Measurements from ENCODE around the gene C5orf34.
"Not testable (repeated sequence)": the region's sequence is repeated elsewhere in the genome, so short reads cannot be mapped to it uniquely, and the experiment has no call there.

The C5orf34 gene

DNA sequence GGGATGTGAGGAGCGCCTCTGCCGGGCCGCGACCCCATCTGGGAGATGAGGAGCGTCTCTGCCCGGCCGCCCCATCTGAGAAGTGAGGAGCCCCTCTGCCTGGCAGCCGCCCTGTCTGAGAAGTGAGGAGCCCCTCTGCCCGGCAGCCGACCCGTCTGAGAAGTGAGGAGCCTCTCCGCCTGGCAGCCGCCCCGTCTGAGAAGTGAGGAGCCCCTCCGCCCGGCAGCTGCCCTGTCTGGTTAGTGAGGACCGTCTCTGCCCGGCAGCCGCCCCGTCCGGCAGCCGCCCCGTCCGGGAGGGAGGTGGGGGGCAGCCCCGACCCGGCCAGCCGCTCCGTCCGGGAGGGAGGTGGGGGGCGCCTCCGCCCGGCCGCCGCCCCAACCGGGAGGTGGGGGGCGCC lies 3.9 kb downstream of the C5orf34 start:
- DNase-seq: not testable (repeated sequence)

DNA sequence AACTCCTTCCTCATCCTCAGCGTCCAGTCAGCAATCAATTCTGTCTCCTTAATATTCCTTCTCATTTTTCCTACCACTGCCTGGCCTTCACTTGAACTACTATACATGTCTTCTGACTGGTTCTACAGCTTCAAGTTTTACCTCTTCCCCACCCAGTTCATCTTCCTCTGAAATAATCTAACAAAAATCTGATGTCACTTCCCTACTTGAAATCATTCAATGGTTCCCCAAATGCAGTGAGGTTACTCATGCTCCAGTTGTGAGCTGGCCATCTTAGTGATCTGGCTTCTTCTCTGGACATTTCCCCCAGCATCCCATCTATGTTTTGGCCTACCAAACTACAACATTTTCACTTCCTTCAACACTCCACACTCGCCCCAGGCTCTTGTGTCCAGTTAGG lies 16.4 kb downstream of the C5orf34 start:
- DNase-seq: no peak

DNA sequence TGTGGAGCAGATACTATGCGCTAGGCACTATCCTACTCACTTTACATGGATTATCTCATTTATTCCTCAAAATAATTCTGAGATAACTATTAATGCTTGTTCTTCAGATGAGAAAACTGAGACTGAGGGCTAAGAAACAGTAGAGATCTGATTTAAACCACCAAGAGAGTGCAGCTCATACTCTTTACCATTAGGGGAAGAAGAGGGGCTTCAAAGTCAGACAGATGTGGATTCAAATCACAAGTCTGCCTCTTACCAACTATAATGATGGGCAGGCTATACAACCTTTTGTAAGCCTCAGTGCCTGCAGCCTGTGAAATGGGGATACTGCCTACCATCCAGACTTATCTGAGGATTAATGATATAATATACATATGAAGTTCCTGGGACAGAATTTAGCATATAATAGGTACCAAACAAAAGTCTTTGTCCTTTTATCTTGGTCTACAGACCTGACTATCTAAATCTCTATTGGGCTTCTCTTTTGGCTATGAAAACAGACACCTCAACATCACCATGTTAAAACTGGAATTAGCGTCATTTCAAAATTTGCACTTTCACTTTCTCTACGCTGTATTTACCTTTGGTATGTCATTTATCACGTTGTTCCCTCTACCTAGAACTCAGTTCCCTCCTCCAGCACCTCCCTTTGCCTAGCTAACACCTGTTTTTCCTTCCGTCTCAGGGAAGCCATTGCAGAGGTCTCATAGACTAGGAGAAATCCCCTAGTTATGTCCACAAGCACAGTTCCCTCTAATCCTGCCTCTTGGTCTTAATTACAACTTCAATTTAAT lies 17.4 kb downstream of the C5orf34 start:
- no peak for DNase-seq

DNA sequence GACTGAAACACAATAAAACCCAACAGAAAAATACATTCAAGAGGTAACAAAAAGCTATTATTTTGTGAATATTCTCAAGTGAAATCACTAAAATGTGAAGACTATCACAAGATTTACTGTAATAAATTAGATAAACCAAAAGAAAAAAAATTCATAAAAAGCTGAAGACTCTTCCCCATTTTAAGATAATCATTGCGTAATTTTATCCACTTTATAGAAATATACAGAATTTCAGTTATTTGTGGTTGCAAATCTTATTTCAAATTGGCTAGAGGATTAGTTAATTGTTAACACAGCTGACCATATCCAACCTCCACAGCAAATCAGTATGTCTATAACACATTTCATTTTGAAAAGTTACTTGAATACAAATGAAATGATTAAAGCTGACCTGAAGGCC lies 23.6 kb downstream of the C5orf34 start:
- DNase-seq: no peak

DNA sequence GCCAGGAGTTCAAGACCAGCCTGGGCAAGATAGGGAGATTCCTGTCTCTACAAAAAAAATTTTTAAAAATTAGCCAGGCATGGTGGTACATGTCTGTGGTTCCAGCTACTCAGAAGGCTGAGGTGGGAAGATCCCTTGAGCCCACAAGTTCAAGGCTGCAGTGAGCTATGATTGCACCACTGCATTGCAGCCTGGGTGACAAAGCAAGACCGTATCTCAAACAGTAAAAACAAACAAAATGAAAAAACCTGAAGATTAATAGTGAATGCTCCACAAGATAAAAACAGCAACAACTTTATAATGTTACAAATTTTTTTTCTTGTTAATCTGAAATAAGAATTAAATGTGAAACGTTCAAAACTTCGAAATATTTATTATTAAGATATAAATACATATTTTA lies 28.6 kb downstream of the C5orf34 start:
- no peak for DNase-seq

DNA sequence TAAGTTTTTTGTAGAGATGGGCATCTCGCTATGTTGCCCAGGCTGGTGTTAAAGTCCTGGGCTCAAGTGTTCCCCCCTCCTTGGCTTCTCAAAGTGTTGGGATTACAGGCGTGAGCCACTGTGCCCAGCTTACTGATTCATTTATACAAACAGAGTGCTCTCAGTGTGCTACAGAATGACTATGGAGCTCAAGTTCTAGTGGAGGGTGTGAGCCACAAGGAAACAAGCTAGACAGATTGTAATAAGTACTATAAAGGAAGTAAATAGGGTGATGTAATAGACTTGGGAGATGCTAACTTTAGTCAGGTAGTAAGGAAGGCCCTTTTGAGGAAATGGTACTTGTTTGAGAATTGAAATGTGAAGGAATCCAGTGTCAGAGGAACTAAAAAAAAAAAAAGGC lies 29.5 kb downstream of the C5orf34 start:
- no peak for DNase-seq

DNA sequence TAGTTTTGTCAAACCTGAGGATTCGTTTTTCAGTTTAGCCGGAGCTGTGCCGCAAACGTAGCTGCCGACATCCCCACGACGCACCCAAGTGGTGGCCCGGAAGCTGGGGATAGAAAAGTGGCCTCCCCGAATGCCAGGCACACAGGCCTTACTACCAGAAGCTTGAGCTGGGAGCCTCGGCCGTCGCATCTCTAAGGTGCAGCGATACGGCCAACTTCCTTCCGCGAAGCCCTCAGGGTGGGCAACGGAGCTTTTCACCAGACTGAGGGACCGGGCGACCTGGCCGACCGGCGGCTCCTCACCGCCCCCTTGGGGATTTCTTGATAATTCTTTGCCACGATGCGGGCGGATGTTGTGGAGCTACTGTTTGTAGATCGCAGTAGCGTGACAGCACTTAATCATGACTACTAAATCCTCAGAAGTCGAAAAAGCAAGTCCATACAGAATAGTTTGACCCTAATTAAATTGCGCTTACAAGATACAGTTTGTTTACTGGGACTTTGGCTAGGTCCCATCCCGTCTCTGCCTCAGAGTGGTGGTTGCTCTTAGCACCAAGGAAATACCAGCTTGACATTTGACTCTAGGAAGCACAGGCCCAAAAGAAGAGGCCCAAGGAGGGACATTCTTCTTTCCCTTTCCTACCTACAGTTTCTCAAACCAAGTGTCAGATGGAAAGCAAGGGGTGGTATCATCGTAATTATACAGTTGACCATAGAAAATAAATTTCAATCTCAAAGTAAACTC lies 30.7 kb downstream of the C5orf34 start:
- peak; percentile 89 for DNase-seq

DNA sequence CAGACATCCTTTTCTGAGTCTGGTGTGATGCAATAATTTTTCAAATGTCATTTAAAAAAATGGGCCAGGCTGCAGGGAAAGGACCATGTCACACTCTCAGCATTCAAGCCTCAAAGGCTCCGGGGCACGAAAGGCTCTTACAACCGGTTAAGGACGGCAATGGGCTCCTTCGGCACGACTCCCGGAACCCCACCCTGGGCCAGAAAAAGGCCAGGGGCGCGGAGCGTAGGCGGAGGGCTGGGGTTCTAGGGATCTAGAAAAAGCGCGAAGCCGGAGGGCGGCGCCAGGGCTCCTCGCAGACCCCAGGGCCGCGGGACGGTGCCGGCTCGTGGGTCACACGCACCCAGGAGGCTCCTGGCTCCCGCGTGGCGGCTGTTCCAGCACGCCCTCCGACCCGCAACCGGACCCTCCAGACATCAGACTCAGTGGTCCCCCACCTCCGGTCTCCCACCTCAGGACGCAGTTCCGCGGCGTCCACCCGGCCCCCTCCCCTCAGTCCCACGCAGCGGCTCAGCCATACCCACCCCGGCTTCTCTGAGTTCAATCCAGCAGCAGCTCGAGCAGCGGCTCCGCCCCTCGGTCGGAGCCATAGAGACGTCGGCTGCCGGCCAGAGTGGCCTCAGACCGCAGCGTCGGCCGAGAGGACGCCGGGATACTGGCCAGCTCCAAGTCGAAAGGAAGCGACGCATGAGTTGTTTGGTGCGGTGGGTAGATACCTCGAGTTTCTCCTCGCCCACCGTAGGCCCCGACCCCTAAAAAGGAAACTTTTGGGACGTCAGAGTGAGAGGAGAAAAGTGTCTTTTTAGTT lies 31.4 kb downstream of the C5orf34 start, which contains the start of gene TMEM267:
Gene TMEM267 (minus strand): TSS at position 568 of the 808 bp plus-strand sequence. CDS start 29,896 bp downstream, outside the sequence.
- peak; percentile 95 for DNase-seq

DNA sequence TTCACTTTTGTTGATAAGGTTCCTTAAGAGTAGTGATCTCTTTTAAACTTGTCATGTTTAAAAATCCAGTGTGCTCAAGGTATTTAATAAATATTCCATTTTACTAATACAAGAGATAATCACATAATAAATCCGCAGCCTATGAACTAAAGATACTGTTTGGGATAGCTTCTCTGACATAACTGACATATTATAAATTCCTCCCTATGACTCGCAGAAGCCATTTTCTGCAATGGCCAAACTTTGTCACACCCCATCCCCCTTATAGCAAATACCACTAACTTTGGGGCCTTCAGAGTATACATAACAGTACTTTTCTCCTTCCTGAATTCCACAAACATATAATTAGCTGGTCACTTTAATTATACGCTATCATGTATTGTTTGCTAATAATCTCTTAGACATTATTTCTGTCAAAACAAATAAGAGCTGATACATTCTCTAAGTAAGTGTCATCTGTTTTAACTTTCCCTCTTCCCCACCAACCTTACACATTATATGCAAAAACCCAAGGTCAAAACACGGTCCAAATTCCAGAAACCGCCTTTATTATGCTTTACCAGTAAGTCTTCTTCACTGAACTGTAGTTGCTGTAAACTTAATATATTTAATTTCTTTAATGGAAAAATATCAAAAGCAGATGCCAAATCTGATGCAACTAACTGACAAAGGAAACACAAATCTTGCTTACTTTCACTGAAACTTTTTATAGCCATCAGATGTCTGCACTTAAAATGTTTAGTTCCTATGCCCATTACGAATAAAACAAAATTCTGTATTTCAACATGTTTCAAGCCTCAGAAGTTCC lies 32.3 kb downstream of the C5orf34 start:
- no peak for DNase-seq

DNA sequence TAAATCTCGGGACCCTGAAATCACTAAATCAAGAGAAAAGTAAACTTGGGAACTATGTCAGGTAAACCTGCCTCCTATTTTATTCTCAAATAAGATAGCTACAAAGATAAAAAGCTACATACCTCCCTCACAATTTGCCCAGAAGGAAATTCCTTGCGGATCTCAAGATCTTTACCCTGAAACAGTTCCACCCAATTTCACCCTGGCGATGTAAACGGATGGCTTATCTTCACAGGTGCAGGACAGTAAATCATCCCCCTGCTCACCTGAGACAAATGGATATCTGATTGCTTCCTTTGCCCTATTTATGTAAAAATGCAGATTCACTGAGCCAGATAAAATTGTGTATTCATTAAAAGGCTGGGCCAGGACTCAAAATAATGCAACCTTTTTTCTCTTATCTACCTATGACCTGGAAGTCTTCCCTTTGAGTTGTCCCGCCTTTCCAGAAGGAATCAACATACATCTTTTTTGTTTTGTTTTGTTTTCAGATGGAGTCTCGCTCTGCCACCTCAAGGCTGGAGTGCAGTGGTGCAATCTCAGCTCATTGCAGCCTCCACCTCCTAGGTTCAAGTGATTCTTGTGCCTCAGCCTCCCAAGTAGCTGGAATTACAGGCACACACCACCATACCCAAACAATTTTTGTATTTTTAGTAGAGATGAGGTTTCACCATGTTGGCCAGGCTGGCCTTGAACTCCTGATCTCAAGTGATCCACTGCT lies 45.1 kb downstream of the C5orf34 start:
- no peak for DNase-seq

DNA sequence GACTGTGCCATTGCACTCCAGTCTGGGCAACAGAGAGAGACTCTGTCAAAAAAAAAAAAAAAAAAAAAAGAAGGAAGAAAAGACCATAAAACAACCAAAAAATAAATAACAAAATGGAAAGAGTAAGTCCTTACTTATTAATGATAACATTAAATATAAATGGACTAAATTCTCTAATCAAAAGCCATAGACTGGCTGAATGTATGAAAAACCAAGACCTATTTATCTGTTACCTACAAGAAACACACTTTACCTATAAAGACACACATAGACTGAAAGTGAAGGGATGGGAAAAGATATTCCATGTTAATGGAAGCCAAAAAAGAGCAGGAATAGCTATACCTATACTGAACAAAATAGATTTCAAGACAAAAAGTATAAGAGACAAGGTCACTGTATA lies 47.8 kb downstream of the C5orf34 start:
- DNase-seq: no peak

DNA sequence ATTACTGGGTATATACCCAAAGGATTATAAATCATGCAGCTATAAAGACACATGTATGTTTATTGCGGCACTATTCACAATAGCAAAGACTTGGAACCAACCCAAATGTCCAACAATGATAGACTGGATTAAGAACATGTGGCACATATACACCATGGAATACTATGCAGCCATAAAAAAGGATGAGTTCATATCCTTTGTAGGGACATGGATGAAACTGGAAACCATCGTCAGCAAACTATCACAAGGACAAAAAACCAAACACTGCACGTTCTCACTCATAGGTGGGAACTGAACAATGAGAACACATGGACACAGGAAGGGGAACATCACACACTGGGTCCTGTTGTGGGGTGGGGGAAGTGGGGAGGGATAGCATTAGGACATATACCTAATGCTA lies 49.5 kb downstream of the C5orf34 start:
- not testable (repeated sequence) for DNase-seq

DNA sequence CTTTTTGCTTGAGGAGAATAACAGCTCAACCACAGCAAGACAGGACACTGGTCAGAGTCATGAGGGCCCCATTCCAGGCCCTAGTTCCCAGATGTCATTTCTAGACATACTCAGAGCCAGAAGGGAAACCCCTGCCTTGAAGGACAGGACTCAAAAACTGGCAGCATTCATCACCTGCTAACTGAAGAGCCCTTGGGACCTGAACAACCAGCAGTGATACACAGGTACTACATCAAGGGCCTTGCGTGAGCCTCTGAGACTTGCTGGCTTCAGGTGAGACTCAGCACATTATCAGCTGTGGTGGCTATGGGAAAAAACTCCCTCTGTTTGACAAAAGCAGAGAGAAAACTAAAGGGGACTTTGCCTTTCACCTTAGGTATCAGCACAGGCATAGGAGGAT lies 53.9 kb downstream of the C5orf34 start:
- DNase-seq: no peak

DNA sequence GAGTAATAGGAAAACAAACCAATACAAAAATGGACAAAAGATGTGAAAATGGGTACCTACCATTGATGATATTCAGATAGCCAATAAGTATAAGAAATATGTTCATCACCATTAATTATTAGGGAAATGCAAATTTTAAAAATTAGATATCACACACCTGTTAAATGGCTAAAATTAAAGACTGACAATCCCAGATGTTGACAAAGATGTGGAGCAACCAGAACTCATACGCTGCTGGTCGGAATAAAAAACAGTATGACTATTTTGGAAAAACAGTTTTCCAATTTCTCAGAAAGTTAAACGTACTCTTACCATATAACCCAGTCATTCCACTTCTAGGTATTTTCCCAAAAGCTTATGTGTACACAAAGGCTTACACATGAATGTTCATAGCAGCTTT lies 58.4 kb downstream of the C5orf34 start:
- no peak for DNase-seq

DNA sequence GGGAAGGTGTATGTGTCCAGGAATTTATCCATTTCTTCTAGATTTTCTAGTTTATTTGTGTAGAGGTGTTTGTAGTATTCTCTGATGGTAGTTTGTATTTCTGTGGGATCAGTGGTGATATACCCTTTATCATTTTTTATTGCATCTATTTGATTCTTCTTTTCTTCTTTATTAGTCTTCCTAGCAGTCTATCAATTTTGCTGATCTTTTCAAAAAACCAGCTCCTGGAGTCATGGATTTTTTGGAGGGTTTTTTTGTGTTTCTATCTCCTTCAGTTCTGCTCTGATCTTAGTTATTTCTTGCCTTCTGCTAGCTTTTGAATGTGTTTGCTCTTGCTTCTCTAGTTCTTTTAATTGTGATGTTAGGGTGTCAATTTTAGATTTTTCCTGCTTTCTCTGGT lies 73.4 kb downstream of the C5orf34 start:
- DNase-seq: not testable (repeated sequence)

DNA sequence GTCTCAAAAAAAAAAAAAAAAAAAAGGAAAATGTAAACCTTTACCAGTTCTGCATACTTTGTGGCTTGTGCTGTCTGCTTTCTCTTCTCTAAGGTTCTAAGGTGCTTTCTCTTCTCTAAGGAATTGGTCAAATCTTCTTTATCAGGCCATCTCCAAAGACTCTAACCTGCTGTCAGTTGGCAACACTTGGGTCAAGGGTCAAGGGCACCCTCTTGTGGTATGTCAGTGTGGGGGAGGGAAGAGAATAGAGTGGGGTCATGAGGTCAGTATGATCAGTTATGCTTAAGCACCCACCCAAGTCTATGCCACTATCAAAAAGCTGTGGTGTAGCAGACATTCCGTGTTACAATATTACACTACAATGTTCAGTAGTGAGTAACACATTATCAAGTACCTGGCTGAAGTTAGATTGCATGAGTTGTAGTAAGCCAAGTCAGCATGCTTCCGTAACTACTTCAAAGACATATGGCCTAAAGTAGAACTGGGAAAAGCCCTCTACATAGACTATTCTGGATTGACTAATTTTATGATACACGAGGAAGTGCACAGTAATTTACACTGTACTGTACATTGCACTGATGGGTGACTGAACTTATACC lies 77.8 kb downstream of the C5orf34 start:
- DNase-seq: no peak
